K562 (cell line): ENCODE results near the gene CDH8.

Source experiments
- ETV6 ChIP-seq, 3 experiments: fragments of 150-350 bp in 1 of 3; sonication (generic) in 1 of 3; formaldehyde crosslinking in 1 of 3; IDR thresholded peaks; 2 replicates each; pipeline versions ENCODE4 v1.6.1 to v1.8.0; 2014 to 2022; ENCODE audit warnings: borderline replicate concordance in 2 of 3, low read depth in 2 of 3, antibody characterized with exemption in 1 of 3, low read length in 1 of 3, mild to moderate bottlenecking in 1 of 3, missing genetic modification reagents in 1 of 3
- MTF1 ChIP-seq: fragments of 250-450 bp; sonication (Bioruptor Pico); IDR thresholded peaks from 2 replicates; pipeline ENCODE4 v1.9.0; 2021; ENCODE audit warnings: moderate library complexity, mild to moderate bottlenecking, inconsistent platforms, borderline replicate concordance
- PHB2 ChIP-seq: fragments of 450-650 bp; IDR thresholded peaks from 2 replicates; pipeline ENCODE4 v1.6.1; 2017; ENCODE audit warnings: low read depth
- POLR2AphosphoS5 ChIP-seq: IDR thresholded peaks from 2 replicates; pipeline ENCODE4 v1.6.1; 2011; ENCODE audit warnings: mild to moderate bottlenecking, low read depth, low read length, moderate library complexity; ENCODE audit not compliant: control insufficient read depth, insufficient read depth
- SIN3A ChIP-seq, 2 experiments: fragments of 150-350 bp in 1 of 2; IDR thresholded peaks; 2 replicates each; pipeline ENCODE4 v1.6.1; 2011 to 2016; ENCODE audit warnings: borderline replicate concordance in 2 of 2, low read depth in 2 of 2, low read length in 2 of 2, mild to moderate bottlenecking in 2 of 2, moderate library complexity in 2 of 2; ENCODE audit not compliant: control insufficient read depth in 1 of 2
- SP1 ChIP-seq: sonication (generic); formaldehyde crosslinking; IDR thresholded peaks from 2 replicates; pipeline ENCODE4 v1.8.1; 2022; ENCODE audit warnings: mild to moderate bottlenecking, missing genetic modification reagents
- TCF7L2 ChIP-seq: fragments of 150-350 bp; IDR thresholded peaks from 2 replicates; pipeline ENCODE4 v1.6.1; 2016; ENCODE audit warnings: low read depth, mild to moderate bottlenecking, low read length, moderate library complexity
- ZHX1 ChIP-seq: fragments of 150-350 bp; conservative IDR thresholded peaks from 2 replicates; pipeline ENCODE4 v1.6.1; 2014; ENCODE audit warnings: low read length
- ZNF444 ChIP-seq: fragments of 250-450 bp; sonication (Bioruptor Pico); IDR thresholded peaks from 2 replicates; pipeline ENCODE4 v1.4.0; 2020; ENCODE audit warnings: mild to moderate bottlenecking, moderate library complexity
- TF ChIP-seq, protein P1 (sequence below): fragments of 450-650 bp; IDR thresholded peaks from 2 replicates; pipeline ENCODE4 v1.6.1; 2016; ENCODE audit warnings: low read depth, mild to moderate bottlenecking, moderate library complexity
- TF ChIP-seq, protein P2 (sequence below), 2 experiments: fragments of 200-800 bp in 1 of 2; sonication (Bioruptor generic) in 1 of 2; sonication (generic) in 1 of 2; formaldehyde crosslinking in 1 of 2; IDR thresholded peaks in 1 of 2; conservative IDR thresholded peaks in 1 of 2; 2 replicates each; pipeline versions ENCODE4 v1.5.0 to v1.6.1; 2016 to 2020; ENCODE audit warnings: missing compliant biosample characterization in 1 of 2, missing genetic modification characterization in 1 of 2, missing genetic modification reagents in 1 of 2
- TF ChIP-seq, protein P3 (sequence below), 3 experiments: IDR thresholded peaks in 2 of 3; conservative IDR thresholded peaks in 1 of 3; 2 replicates each; pipeline ENCODE4 v1.5.1; 2011 to 2012; ENCODE audit warnings: low read length in 3 of 3, mild to moderate bottlenecking in 3 of 3, control low read depth in 2 of 3, improper control_type of control experiment in 1 of 3, inconsistent platforms in 1 of 3, low read depth in 1 of 3, mixed read lengths in 1 of 3, moderate library complexity in 1 of 3; ENCODE audit not compliant: insufficient read depth in 2 of 3

DNA sequence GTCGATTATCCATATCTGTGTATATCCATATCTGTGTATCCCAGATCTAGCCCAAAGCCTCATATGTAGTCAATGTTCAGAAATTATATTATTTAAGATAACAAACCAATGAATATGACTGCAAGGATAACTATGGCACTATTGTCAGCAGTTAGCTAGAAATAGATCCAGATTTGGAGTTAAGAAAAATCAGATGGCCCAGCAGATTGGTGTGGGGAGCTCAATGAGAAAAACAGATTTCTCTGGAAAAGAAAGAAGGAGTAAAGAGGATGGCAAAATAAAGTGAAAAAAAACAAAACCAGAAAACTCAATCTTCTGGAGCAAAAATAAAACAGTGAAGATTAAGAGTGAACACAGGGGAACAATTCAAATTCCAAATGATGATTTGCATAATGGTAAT is 10.6 kb upstream of the CDH8 start:
- TF ChIP-seq TCF7L2 (no peak), POLR2AphosphoS5 (no peak), PHB2 (no peak), ZNF444 (CRISPR knock-in tag) (no peak), MTF1 (CRISPR knock-in tag) (no peak), SP1 (CRISPR knock-in tag) (no peak), SIN3A (IDR thresholded peaks at IDR 0.05; ENCODE audit: borderline replicate concordance in 2 of 2, control insufficient read depth in 1 of 2, low read depth in 2 of 2, low read length in 2 of 2) (no peak), ZHX1 (no peak), ETV6 (IDR thresholded peaks at IDR 0.05; ENCODE audit: borderline replicate concordance in 1 of 2, low read depth in 2 of 2, low read length in 1 of 2) (no peak), ETV6 (CRISPR knock-in tag; IDR thresholded peaks at IDR 0.05; ENCODE audit: borderline replicate concordance) (no peak)
- TF ChIP-seq, protein P1, sequence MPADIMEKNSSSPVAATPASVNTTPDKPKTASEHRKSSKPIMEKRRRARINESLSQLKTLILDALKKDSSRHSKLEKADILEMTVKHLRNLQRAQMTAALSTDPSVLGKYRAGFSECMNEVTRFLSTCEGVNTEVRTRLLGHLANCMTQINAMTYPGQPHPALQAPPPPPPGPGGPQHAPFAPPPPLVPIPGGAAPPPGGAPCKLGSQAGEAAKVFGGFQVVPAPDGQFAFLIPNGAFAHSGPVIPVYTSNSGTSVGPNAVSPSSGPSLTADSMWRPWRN: no peak
- TF ChIP-seq, protein P2, sequence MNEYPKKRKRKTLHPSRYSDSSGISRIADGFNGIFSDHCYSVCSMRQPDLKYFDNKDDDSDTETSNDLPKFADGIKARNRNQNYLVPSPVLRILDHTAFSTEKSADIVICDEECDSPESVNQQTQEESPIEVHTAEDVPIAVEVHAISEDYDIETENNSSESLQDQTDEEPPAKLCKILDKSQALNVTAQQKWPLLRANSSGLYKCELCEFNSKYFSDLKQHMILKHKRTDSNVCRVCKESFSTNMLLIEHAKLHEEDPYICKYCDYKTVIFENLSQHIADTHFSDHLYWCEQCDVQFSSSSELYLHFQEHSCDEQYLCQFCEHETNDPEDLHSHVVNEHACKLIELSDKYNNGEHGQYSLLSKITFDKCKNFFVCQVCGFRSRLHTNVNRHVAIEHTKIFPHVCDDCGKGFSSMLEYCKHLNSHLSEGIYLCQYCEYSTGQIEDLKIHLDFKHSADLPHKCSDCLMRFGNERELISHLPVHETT (CRISPR knock-in tag; conservative IDR thresholded peaks at IDR 0.05 in 1 of 2, IDR thresholded peaks at IDR 0.05 in 1 of 2): no peak
- TF ChIP-seq, protein P3, sequence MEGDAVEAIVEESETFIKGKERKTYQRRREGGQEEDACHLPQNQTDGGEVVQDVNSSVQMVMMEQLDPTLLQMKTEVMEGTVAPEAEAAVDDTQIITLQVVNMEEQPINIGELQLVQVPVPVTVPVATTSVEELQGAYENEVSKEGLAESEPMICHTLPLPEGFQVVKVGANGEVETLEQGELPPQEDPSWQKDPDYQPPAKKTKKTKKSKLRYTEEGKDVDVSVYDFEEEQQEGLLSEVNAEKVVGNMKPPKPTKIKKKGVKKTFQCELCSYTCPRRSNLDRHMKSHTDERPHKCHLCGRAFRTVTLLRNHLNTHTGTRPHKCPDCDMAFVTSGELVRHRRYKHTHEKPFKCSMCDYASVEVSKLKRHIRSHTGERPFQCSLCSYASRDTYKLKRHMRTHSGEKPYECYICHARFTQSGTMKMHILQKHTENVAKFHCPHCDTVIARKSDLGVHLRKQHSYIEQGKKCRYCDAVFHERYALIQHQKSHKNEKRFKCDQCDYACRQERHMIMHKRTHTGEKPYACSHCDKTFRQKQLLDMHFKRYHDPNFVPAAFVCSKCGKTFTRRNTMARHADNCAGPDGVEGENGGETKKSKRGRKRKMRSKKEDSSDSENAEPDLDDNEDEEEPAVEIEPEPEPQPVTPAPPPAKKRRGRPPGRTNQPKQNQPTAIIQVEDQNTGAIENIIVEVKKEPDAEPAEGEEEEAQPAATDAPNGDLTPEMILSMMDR (IDR thresholded peaks at IDR 0.05 in 2 of 3, conservative IDR thresholded peaks at IDR 0.05 in 1 of 3; ENCODE audit: insufficient read depth in 2 of 3, low read depth in 1 of 3, low read length in 3 of 3): no peak
